Activated naive CD4-positive, alpha-beta T cell treated with anti-CD3 and anti-CD28 coated beads for 36 hours (primary cell): Measurements from ENCODE around the gene ZNF260. TPM values are rescaled to one million over a fixed set of nuclear protein-coding genes. Genes with fewer than 3 reads are reported as not detected.

Source experiments
- CTCF ChIA-PET: fragments of 350-600 bp; sonication (Branson Sonifier 250); formaldehyde crosslinking; loops from one replicate; lab custom pipeline; 2021; ENCODE audit warnings: antibody characterized with exemption; lab: Charles Lee
- DNase-seq: peaks from one replicate; pipeline ENCODE4 v3.0.0-alpha.2; 2020
- H3K27ac Mint-ChIP-seq: one replicate; pipeline ENCODE4 v1.8.0; 2021; ENCODE audit warnings: mild to moderate bottlenecking, mixed read lengths
- H3K27me3 Mint-ChIP-seq: one replicate; pipeline ENCODE4 v1.8.0; 2021; ENCODE audit warnings: low read depth, mixed read lengths
- H3K36me3 Mint-ChIP-seq: one replicate; pipeline ENCODE4 v1.8.0; 2021; ENCODE audit warnings: low read depth, mixed read lengths
- H3K4me1 Mint-ChIP-seq: one replicate; pipeline ENCODE4 v1.8.0; 2021; ENCODE audit warnings: low read depth, mixed read lengths
- H3K4me3 Mint-ChIP-seq: one replicate; pipeline ENCODE4 v1.8.0; 2021; ENCODE audit warnings: mild to moderate bottlenecking, moderate library complexity, mixed read lengths
- H3K9me3 Mint-ChIP-seq: one replicate; pipeline ENCODE4 v1.8.0; 2021; ENCODE audit warnings: mixed read lengths
- intact Hi-C: fragments of 100-400 bp; cut with micrococcal nuclease; formaldehyde crosslinking; loops from one replicate; pipeline ENCODE4 v1.15.1; 2023
- total RNA-seq, 2 experiments: library from RNA; stranded (reverse); gene quantifications; one replicate each; pipeline ENCODE4 v1.2.3, GENCODE V29; 2021

Gene ZNF260
- 1 to 10 TPM; 3.7 to 5.4 TPM for total RNA-seq

- peak within 1 kb of the TSS; percentile 98 for H3K27ac Mint-ChIP-seq
- peak within 1 kb of the TSS; percentile 100 for H3K4me3 Mint-ChIP-seq
- no peaks in the 10 kb centered on the region for H3K27me3 Mint-ChIP-seq
- peak; percentile 96 for DNase-seq
- CTCF ChIA-PET, result interaction anchor here (0.7 kb wide), 1 partner anchor 168 kb away, joined by 3 read pairs; no protein-coding TSS in a partner anchor
- H3K36me3 Mint-ChIP-seq, result peaks cover 58% of the 10 kb centered on the region
- peaks cover 26% of the 10 kb centered on the region for H3K9me3 Mint-ChIP-seq
- intact Hi-C loops, result loop anchor here (1.0 to 2.0 kb wide), 13 partner anchors 39 to 682 kb away; partner anchors contain the start of genes ZFP14, ZFP82, ZNF345 and ZNF529
- peaks cover 16% of the 10 kb centered on the region for H3K4me1 Mint-ChIP-seq
Measured at GRCh38 chr19:36528194-36528920, at the start of gene ZNF260. ZNF260 (minus strand) TSS chr19:36528271; CDS start chr19:36515238, 13,033 bp downstream.

GRCh38 chr19:36577271-36577996 is 49.4 kb upstream of the ZNF260 start:
- DNase-seq, result no peak
- H3K27ac Mint-ChIP-seq, result no peak overlapping the region
- intact Hi-C loops, result loop anchor here (10.0 kb wide), 1 partner anchor 257 kb away; the partner anchor contains the start of gene ZNF790
- H3K36me3 Mint-ChIP-seq, result peaks cover 63% of the 10 kb centered on the region
- no peak overlapping the region for H3K4me3 Mint-ChIP-seq
- H3K27me3 Mint-ChIP-seq, result no peaks in the 10 kb centered on the region
- H3K4me1 Mint-ChIP-seq, result peaks cover 11% of the 10 kb centered on the region
- peaks cover 26% of the 10 kb centered on the region for H3K9me3 Mint-ChIP-seq
- CTCF ChIA-PET, result no interaction called here

- Mint-ChIP-seq H3K36me3 (peaks cover 56% of the 10 kb centered on the region), H3K27ac (peak overlapping the region; percentile 20), H3K9me3 (peaks cover 13% of the 10 kb centered on the region), H3K4me3 (peak overlapping the region; percentile 41), H3K4me1 (peaks cover 20% of the 10 kb centered on the region), H3K27me3 (no peaks in the 10 kb centered on the region)
- no peak for DNase-seq
- intact Hi-C loops, result loop anchor here (5.0 to 10.0 kb wide), 2 partner anchors 87 to 260 kb away; partner anchors contain the start of genes ZNF566 and ZNF790
- CTCF ChIA-PET, result no interaction called here
Measured at GRCh38 chr19:36574741-36575140, 46.7 kb upstream of the ZNF260 start.

GRCh38 chr19:36573895-36574720 is 46.0 kb upstream of the ZNF260 start:
- Mint-ChIP-seq H3K36me3 (peaks cover 58% of the 10 kb centered on the region), H3K4me1 (peaks cover 20% of the 10 kb centered on the region), H3K9me3 (peaks cover 13% of the 10 kb centered on the region), H3K27ac (peak overlapping the region; percentile 85), H3K27me3 (no peaks in the 10 kb centered on the region), H3K4me3 (peak overlapping the region; percentile 80)
- DNase-seq, result peak; percentile 5
- intact Hi-C loops, result loop anchor here (1.0 to 10.0 kb wide), 5 partner anchors 31 to 261 kb away; partner anchors contain the start of genes ZNF260, ZNF382, ZNF566 and ZNF567
- CTCF ChIA-PET, result no interaction called here

- DNase-seq, result peak; percentile 90
- H3K4me3 Mint-ChIP-seq, result peak within 1 kb of the TSS; percentile 80
- H3K27me3 Mint-ChIP-seq, result no peaks in the 10 kb centered on the region
- H3K4me1 Mint-ChIP-seq, result peaks cover 20% of the 10 kb centered on the region
- peaks cover 60% of the 10 kb centered on the region for H3K36me3 Mint-ChIP-seq
- H3K27ac Mint-ChIP-seq, result peak within 1 kb of the TSS; percentile 85
- intact Hi-C loops, result loop anchor here (1.0 to 10.0 kb wide), 5 partner anchors 32 to 262 kb away; partner anchors contain the start of genes ZNF260, ZNF382, ZNF566 and ZNF567
- peaks cover 18% of the 10 kb centered on the region for H3K9me3 Mint-ChIP-seq
- CTCF ChIA-PET, result interaction anchor here (0.6 kb wide), 1 partner anchor 86 kb away, joined by 5 read pairs; no protein-coding TSS in a partner anchor
Measured at GRCh38 chr19:36573020-36573894, 45.2 kb upstream of the ZNF260 start, which contains the start of gene ZNF529. ZNF529 (minus strand) TSS chr19:36573292; CDS start chr19:36572346, 946 bp downstream.

- Mint-ChIP-seq H3K27me3 (no peaks in the 10 kb centered on the region), H3K9me3 (peaks cover 24% of the 10 kb centered on the region), H3K4me1 (peaks cover 20% of the 10 kb centered on the region), H3K36me3 (peaks cover 66% of the 10 kb centered on the region), H3K4me3 (peak overlapping the region; percentile 80), H3K27ac (peak overlapping the region; percentile 85)
- intact Hi-C loops, result loop anchor here (1.0 to 10.0 kb wide), 5 partner anchors 33 to 262 kb away; partner anchors contain the start of genes ZNF260, ZNF382, ZNF566 and ZNF567
- DNase-seq, result no peak
- CTCF ChIA-PET, result interaction anchor here (0.6 kb wide), 1 partner anchor 85 kb away, joined by 5 read pairs; no protein-coding TSS in a partner anchor
Measured at GRCh38 chr19:36572593-36573019, 44.5 kb upstream of the ZNF260 start.

GRCh38 chr19:36564391-36564790 is 36.3 kb upstream of the ZNF260 start:
- H3K4me3 Mint-ChIP-seq, result no peak overlapping the region
- peaks cover 1% of the 10 kb centered on the region for H3K4me1 Mint-ChIP-seq
- no peak for DNase-seq
- CTCF ChIA-PET, result no interaction called here
- intact Hi-C loops, result no loop called here
- H3K27me3 Mint-ChIP-seq, result no peaks in the 10 kb centered on the region
- H3K36me3 Mint-ChIP-seq, result peaks cover 93% of the 10 kb centered on the region
- no peak overlapping the region for H3K27ac Mint-ChIP-seq
- H3K9me3 Mint-ChIP-seq, result peaks cover 74% of the 10 kb centered on the region

GRCh38 chr19:36547001-36547732 is 19.1 kb upstream of the ZNF260 start:
- CTCF ChIA-PET, result no interaction called here
- intact Hi-C loops, result no loop called here
- Mint-ChIP-seq H3K36me3 (peaks cover 91% of the 10 kb centered on the region), H3K4me3 (no peak overlapping the region), H3K27ac (no peak overlapping the region), H3K9me3 (peaks cover 78% of the 10 kb centered on the region), H3K27me3 (no peaks in the 10 kb centered on the region), H3K4me1 (no peaks in the 10 kb centered on the region)
- DNase-seq, result no peak

GRCh38 chr19:36528921-36529518 is 949 bp upstream of the ZNF260 start:
- H3K4me3 Mint-ChIP-seq, result peak overlapping the region; percentile 100
- H3K36me3 Mint-ChIP-seq, result peaks cover 57% of the 10 kb centered on the region
- peak; percentile 65 for DNase-seq
- peaks cover 29% of the 10 kb centered on the region for H3K9me3 Mint-ChIP-seq
- no peaks in the 10 kb centered on the region for H3K27me3 Mint-ChIP-seq
- intact Hi-C loops, result loop anchor here (1.0 to 2.0 kb wide), 13 partner anchors 40 to 682 kb away; partner anchors contain the start of genes ZFP14, ZFP82, ZNF345 and ZNF529
- peaks cover 16% of the 10 kb centered on the region for H3K4me1 Mint-ChIP-seq
- CTCF ChIA-PET, result interaction anchor here (0.6 kb wide), 1 partner anchor 73 kb away, joined by 4 read pairs; no protein-coding TSS in a partner anchor
- peak overlapping the region; percentile 98 for H3K27ac Mint-ChIP-seq

- intact Hi-C loops, result loop anchor here (1.0 to 2.0 kb wide), 13 partner anchors 39 to 683 kb away; partner anchors contain the start of genes ZFP14, ZFP82, ZNF345 and ZNF529
- Mint-ChIP-seq H3K27ac (peak overlapping the region; percentile 98), H3K4me3 (peak overlapping the region; percentile 100), H3K27me3 (no peaks in the 10 kb centered on the region), H3K9me3 (peaks cover 27% of the 10 kb centered on the region), H3K36me3 (peaks cover 59% of the 10 kb centered on the region), H3K4me1 (peaks cover 16% of the 10 kb centered on the region)
- CTCF ChIA-PET, result no interaction called here
- DNase-seq, result no peak
Measured at GRCh38 chr19:36527873-36528193, 238 bp downstream of the ZNF260 start.
